ENCODE results near the gene DNAI2. TPM values are rescaled to one million over a fixed set of nuclear protein-coding genes. Genes with fewer than 3 reads are reported as not detected.

Gene DNAI2
- total RNA-seq, 1 experiment from 2014 or later, result not detected

- Histone ChIP-seq H3K27me3 (ENCODE audit: control insufficient read depth, insufficient read depth, low read length) (no peaks in the 10 kb centered on the region), H3K36me3 (replicated peaks; ENCODE audit: control insufficient read depth, insufficient read depth, low read length) (no peaks in the 10 kb centered on the region), H3K4me3 (ENCODE audit: insufficient read depth, low read depth, low read length) (no peak overlapping the region)
- DNase-seq, result no peak
Measured at GRCh38 chr17:74297941-74298340, 23.9 kb downstream of the DNAI2 start.

DNA sequence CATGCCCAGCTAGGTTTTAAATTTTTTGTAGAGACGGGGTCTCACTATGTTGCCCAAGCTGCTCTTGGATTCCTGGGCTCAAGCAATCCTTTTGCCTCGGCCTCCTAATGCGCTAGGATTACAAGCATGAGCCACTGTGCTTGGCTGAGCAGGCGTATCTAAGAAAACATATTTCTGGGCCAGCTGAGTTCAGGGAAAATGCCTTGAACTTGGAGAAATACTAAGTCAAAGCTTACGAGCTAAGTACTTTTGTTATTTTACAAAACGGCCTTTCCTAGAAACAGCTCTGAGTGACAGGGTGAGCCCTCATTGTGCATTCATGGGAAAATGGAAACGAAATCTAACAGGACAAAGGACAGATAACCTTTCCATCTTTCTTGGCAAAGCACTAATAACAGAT lies 24.7 kb downstream of the DNAI2 start:
- H3K27me3 ChIP-seq (ENCODE audit: control insufficient read depth, insufficient read depth, low read length), result no peaks in the 10 kb centered on the region
- H3K36me3 ChIP-seq (replicated peaks; ENCODE audit: control insufficient read depth, insufficient read depth, low read length), result no peaks in the 10 kb centered on the region
- DNase-seq, result no peak
- H3K4me3 ChIP-seq (ENCODE audit: insufficient read depth, low read depth, low read length), result no peak overlapping the region

GRCh38 chr17:74299226-74300009 lies 25.4 kb downstream of the DNAI2 start:
- Histone ChIP-seq H3K4me3 (ENCODE audit: insufficient read depth, low read depth, low read length) (no peak overlapping the region), H3K36me3 (replicated peaks; ENCODE audit: control insufficient read depth, insufficient read depth, low read length) (no peaks in the 10 kb centered on the region), H3K27me3 (ENCODE audit: control insufficient read depth, insufficient read depth, low read length) (no peaks in the 10 kb centered on the region)
- no peak for DNase-seq

DNA sequence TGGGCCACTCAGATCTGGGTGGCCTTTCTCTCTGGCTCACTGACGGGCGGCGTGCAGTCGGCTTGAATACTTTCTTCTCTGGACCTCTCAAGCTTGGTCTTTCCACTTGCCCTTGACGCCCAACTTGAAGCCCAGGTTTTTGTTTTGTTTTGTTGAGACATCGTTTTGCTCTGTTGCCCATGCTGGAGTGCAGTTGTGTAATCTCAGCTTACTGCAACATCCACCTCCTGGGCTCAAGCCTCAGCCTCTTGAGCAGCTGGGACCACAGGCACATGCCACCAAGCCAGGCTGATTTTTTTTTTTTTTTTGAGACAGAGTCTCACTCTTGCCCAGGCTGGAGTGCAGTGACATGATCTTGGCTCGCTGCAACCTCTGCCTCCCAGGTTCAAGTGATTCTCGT lies 29.3 kb downstream of the DNAI2 start:
- Histone ChIP-seq H3K27me3 (ENCODE audit: control insufficient read depth, insufficient read depth, low read length) (no peaks in the 10 kb centered on the region), H3K36me3 (replicated peaks; ENCODE audit: control insufficient read depth, insufficient read depth, low read length) (no peaks in the 10 kb centered on the region), H3K4me3 (ENCODE audit: insufficient read depth, low read depth, low read length) (no peak overlapping the region)
- no peak for DNase-seq

DNA sequence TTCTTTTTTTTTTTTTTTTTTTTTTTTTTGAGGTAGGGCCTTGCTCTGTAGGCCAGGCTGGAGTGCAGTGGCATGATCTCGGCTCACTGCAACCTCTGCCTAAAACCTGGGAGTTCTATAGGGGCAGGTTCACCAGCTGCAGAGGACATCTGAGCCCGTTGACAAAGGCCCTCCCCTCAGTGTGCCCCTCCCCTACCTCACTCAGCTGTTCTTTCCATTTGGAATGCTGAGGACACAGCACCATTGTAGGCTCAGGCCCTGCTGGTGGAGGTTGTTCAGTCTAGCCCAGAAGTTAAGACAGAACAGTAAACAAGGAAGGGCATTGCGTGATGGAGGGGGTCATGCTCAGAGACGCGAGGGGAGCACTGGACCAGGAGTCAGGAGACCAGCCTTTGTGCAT lies 30.1 kb downstream of the DNAI2 start:
- Histone ChIP-seq H3K27me3 (ENCODE audit: control insufficient read depth, insufficient read depth, low read length) (no peaks in the 10 kb centered on the region), H3K36me3 (replicated peaks; ENCODE audit: control insufficient read depth, insufficient read depth, low read length) (no peaks in the 10 kb centered on the region), H3K4me3 (ENCODE audit: insufficient read depth, low read depth, low read length) (no peak overlapping the region)
- no peak for DNase-seq

- no peak for DNase-seq
- Histone ChIP-seq H3K4me3 (ENCODE audit: insufficient read depth, low read depth, low read length) (no peak overlapping the region), H3K27me3 (ENCODE audit: control insufficient read depth, insufficient read depth, low read length) (no peaks in the 10 kb centered on the region), H3K36me3 (replicated peaks; ENCODE audit: control insufficient read depth, insufficient read depth, low read length) (no peaks in the 10 kb centered on the region)
Measured at GRCh38 chr17:74305865-74306654, 32.0 kb downstream of the DNAI2 start.

DNA sequence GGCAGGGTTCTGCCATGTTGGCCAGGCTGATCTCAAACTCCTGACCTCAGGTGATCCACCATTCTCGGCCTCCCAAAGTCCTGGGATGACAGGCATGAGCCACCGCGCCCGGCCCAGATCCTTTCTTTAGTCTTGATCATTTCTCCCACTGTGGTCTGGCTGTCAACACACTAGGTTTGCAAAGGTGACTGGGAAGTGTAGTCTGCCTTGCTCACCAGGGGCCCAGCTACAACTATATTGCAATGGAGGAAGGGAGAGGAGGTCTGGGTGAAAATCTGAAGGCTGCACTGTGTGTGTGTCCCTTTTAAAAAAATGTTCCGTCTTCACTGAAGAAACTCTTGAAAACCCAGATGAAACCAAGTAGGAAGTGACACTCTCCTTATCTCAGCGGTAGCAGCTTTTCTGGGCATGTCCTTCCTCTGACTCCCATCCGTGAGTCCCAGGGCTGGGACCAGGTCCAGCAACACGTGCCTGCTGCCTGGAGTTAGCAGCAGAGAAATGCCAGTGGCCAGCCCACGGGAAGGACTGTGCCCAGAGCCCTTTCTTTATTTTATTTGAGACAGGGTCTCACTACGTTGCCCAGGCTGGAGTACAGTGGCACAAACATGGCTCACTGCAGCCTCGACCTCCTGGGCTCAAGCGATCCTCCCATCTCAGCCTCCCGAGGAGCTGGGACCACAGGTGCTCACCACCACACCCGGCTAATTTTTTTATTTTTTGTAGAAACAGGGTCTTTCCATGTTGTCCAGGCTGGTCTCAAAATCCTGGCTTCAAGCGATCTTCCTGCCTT lies 34.1 kb downstream of the DNAI2 start:
- no peak for DNase-seq
- no peaks in the 10 kb centered on the region for H3K36me3 ChIP-seq (replicated peaks; ENCODE audit: control insufficient read depth, insufficient read depth, low read length)
- no peak overlapping the region for H3K4me3 ChIP-seq (ENCODE audit: insufficient read depth, low read depth, low read length)
- H3K27me3 ChIP-seq (ENCODE audit: control insufficient read depth, insufficient read depth, low read length), result no peaks in the 10 kb centered on the region

DNA sequence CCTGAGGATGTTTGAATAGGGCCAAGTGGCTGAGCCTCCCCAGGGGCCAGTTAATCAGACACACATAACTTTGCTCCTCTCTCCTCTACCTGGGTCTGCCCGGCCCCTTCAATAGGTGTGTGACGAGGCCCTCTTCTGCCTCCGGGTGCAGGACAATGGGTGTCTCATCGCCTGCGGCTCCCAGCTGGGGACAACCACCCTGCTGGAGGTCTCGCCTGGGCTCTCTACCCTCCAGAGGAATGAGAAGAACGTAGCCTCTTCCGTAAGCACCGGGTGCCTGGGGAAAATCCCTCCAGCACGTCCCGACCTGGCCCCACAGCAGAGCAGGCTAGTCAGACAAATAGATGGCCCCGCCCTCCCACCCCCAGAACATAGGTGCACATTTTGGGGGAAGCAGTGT lies 35.9 kb downstream of the DNAI2 start:
- Histone ChIP-seq H3K4me3 (ENCODE audit: insufficient read depth, low read depth, low read length) (no peak overlapping the region), H3K27me3 (ENCODE audit: control insufficient read depth, insufficient read depth, low read length) (no peaks in the 10 kb centered on the region), H3K36me3 (replicated peaks; ENCODE audit: control insufficient read depth, insufficient read depth, low read length) (no peaks in the 10 kb centered on the region)
- no peak for DNase-seq

DNA sequence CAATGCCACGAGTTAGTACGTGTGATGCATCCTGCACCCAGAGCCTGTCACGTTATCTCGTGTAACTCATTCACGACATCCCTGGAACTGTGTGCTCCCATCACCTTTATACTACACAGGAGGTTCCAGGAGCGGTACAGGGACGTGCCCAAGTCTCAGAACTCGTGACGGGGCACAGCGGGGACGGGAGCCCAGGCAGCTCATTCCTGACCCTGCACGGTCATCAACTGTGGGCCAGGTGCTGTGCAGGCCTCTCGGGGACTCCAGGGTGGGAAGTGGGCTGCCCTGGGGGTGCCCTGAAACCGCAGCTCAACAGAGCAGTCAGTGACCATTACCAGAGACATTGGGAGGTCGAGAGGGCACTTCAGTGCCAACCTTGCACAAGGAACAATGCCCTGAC lies 40.8 kb downstream of the DNAI2 start:
- Histone ChIP-seq H3K27me3 (ENCODE audit: control insufficient read depth, insufficient read depth, low read length) (no peaks in the 10 kb centered on the region), H3K36me3 (replicated peaks; ENCODE audit: control insufficient read depth, insufficient read depth, low read length) (no peaks in the 10 kb centered on the region), H3K4me3 (ENCODE audit: insufficient read depth, low read depth, low read length) (no peak overlapping the region)
- no peak for DNase-seq

GRCh38 chr17:74316220-74316619 lies 42.2 kb downstream of the DNAI2 start:
- DNase-seq, result no peak
- Histone ChIP-seq H3K36me3 (replicated peaks; ENCODE audit: control insufficient read depth, insufficient read depth, low read length) (no peaks in the 10 kb centered on the region), H3K27me3 (ENCODE audit: control insufficient read depth, insufficient read depth, low read length) (no peaks in the 10 kb centered on the region), H3K4me3 (ENCODE audit: insufficient read depth, low read depth, low read length) (no peak overlapping the region)

GRCh38 chr17:74317071-74317470 lies 43.0 kb downstream of the DNAI2 start:
- H3K4me3 ChIP-seq (ENCODE audit: insufficient read depth, low read depth, low read length), result no peak overlapping the region
- DNase-seq, result no peak
- H3K27me3 ChIP-seq (ENCODE audit: control insufficient read depth, insufficient read depth, low read length), result no peaks in the 10 kb centered on the region
- H3K36me3 ChIP-seq (replicated peaks; ENCODE audit: control insufficient read depth, insufficient read depth, low read length), result no peaks in the 10 kb centered on the region

DNA sequence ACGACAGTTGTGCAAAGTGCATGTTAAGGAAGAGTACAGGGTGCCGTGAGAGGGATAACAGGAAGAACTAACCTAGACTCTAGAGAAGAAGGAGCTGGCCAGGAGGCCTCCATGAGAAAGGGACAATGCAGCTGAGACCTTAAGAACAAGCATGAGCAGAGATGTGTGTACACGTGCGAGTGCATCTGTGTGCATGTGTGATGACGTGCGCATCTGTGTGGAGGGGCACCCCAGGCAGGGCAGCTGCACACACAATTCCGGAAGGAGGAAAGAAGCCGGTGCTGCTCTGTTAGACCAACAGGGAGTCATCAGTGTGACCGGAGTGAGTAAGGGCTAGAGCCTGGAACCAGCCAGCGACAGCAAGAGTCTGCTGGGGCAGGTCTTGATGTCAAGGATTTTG lies 44.4 kb downstream of the DNAI2 start:
- Histone ChIP-seq H3K36me3 (replicated peaks; ENCODE audit: control insufficient read depth, insufficient read depth, low read length) (no peaks in the 10 kb centered on the region), H3K4me3 (ENCODE audit: insufficient read depth, low read depth, low read length) (no peak overlapping the region), H3K27me3 (ENCODE audit: control insufficient read depth, insufficient read depth, low read length) (no peaks in the 10 kb centered on the region)
- no peak for DNase-seq

- Histone ChIP-seq H3K27me3 (ENCODE audit: control insufficient read depth, insufficient read depth, low read length) (peaks cover 19% of the 10 kb centered on the region), H3K4me3 (ENCODE audit: insufficient read depth, low read depth, low read length) (no peak overlapping the region), H3K36me3 (replicated peaks; ENCODE audit: control insufficient read depth, insufficient read depth, low read length) (no peaks in the 10 kb centered on the region)
- DNase-seq, result no peak
Measured at GRCh38 chr17:74324521-74324920, 50.5 kb downstream of the DNAI2 start.

GRCh38 chr17:74325376-74325742 lies 51.3 kb downstream of the DNAI2 start:
- DNase-seq, result peak; percentile 70
- H3K4me3 ChIP-seq (ENCODE audit: insufficient read depth, low read depth, low read length), result peak overlapping the region; percentile 38; the same call in 1 of the 2 replicates
- no peaks in the 10 kb centered on the region for H3K36me3 ChIP-seq (replicated peaks; ENCODE audit: control insufficient read depth, insufficient read depth, low read length)
- peaks cover 19% of the 10 kb centered on the region for H3K27me3 ChIP-seq (ENCODE audit: control insufficient read depth, insufficient read depth, low read length)
